ENCODE data around the gene PDLIM1.

PDLIM1 gene, protein sequence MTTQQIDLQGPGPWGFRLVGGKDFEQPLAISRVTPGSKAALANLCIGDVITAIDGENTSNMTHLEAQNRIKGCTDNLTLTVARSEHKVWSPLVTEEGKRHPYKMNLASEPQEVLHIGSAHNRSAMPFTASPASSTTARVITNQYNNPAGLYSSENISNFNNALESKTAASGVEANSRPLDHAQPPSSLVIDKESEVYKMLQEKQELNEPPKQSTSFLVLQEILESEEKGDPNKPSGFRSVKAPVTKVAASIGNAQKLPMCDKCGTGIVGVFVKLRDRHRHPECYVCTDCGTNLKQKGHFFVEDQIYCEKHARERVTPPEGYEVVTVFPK

GRCh38 chr10:95290461-95291364 lies at the start of gene PDLIM1:
TSS of gene PDLIM1 (minus strand) at chr10:95291003. CDS start at chr10:95290915, 88 bp downstream.
- peaks cover 0 to 13% (median 0%) of the 10 kb centered on the region in 11 experiments; a peak in 3 of 22 replicates for H3K36me3 ChIP-seq
- H3K27ac ChIP-seq: peak within 1 kb of the TSS; percentile 71 to 95 (median 91); a peak in 21 of 22 replicates
- no peaks in the 10 kb centered on the region for H3K9me3 ChIP-seq (replicated peaks in 1 of 11)
- peak within 1 kb of the TSS; percentile 89 to 96 (median 94) for H3K9ac ChIP-seq
- TF ChIP-seq Cebpa-rat (IDR thresholded peaks at IDR 0.05): no peak
- peaks cover 0 to 41% (median 36%) of the 10 kb centered on the region in 11 experiments; a peak in 16 of 22 replicates for H4K20me1 ChIP-seq
- H3K4me1 ChIP-seq: peaks cover 47 to 89% (median 86%) of the 10 kb centered on the region in 10 experiments
- peaks cover 0 to 4% (median 0%) of the 10 kb centered on the region in 11 experiments; a peak in 1 of 22 replicates for H3K27me3 ChIP-seq
- H3K4me3 ChIP-seq: peak within 1 kb of the TSS; percentile 80 to 94 (median 91)
- peak within 1 kb of the TSS; percentile 87 to 99 (median 96) for H3K4me2 ChIP-seq

DNA sequence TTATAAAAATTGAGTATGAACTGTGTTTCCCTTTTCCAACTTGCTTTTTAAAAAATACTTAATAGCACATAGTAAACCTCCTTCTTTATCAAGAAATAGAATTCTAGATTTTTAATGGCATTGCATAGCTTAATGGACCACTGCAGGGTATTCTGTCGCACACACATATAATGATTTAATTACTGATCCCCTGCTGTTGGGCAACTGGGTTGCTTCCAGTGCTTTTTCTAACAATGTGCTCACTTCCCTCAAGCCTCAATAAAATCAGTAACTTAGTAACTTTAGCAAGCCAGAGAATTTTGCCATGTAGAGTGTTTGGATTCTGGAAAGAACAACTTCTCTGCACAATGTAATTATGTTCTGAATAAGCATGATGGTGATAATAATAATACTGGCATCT lies 49.1 kb upstream of the PDLIM1 start:
- TF ChIP-seq Cebpa-rat (IDR thresholded peaks at IDR 0.05): no peak
- Histone ChIP-seq H3K9me3 (replicated peaks in 1 of 11) (no peaks in the 10 kb centered on the region), H3K27ac (no peak overlapping the region), H3K4me3 (no peak overlapping the region), H4K20me1 (peaks cover 0 to 25% (median 0%) of the 10 kb centered on the region in 11 experiments; a peak in 2 of 22 replicates), H3K4me2 (no peak overlapping the region), H3K4me1 (no peaks in the 10 kb centered on the region), H3K36me3 (peaks cover 0 to 100% (median 85%) of the 10 kb centered on the region in 11 experiments; a peak in 15 of 22 replicates), H3K9ac (no peak overlapping the region), H3K27me3 (no peaks in the 10 kb centered on the region)

GRCh38 chr10:95337423-95338160 lies 46.8 kb upstream of the PDLIM1 start:
- Histone ChIP-seq H3K36me3 (peaks cover 0 to 100% (median 91%) of the 10 kb centered on the region in 11 experiments; a peak in 15 of 22 replicates), H3K27me3 (no peaks in the 10 kb centered on the region), H3K27ac (no peak overlapping the region), H3K4me1 (peaks cover 0 to 5% (median 0%) of the 10 kb centered on the region in 10 experiments; a peak in 2 of 20 replicates), H3K4me3 (no peak overlapping the region), H3K9ac (no peak overlapping the region), H3K9me3 (replicated peaks in 1 of 11) (no peaks in the 10 kb centered on the region), H4K20me1 (peaks cover 0 to 35% (median 0%) of the 10 kb centered on the region in 11 experiments; a peak in 3 of 22 replicates), H3K4me2 (no peak overlapping the region)
- TF ChIP-seq Cebpa-rat (IDR thresholded peaks at IDR 0.05): no peak

GRCh38 chr10:95336702-95337101 lies 45.9 kb upstream of the PDLIM1 start:
- Histone ChIP-seq H3K4me2 (no peak overlapping the region), H3K4me1 (peaks cover 0 to 5% (median 0%) of the 10 kb centered on the region in 10 experiments; a peak in 2 of 20 replicates), H3K9me3 (replicated peaks in 1 of 11) (no peaks in the 10 kb centered on the region), H3K4me3 (no peak overlapping the region), H3K27ac (no peak overlapping the region), H4K20me1 (peaks cover 0 to 35% (median 0%) of the 10 kb centered on the region in 11 experiments; a peak in 3 of 22 replicates), H3K9ac (no peak overlapping the region), H3K36me3 (peaks cover 0 to 100% (median 91%) of the 10 kb centered on the region in 11 experiments; a peak in 15 of 22 replicates), H3K27me3 (no peaks in the 10 kb centered on the region)
- no peak for TF ChIP-seq Cebpa-rat (IDR thresholded peaks at IDR 0.05)

DNA sequence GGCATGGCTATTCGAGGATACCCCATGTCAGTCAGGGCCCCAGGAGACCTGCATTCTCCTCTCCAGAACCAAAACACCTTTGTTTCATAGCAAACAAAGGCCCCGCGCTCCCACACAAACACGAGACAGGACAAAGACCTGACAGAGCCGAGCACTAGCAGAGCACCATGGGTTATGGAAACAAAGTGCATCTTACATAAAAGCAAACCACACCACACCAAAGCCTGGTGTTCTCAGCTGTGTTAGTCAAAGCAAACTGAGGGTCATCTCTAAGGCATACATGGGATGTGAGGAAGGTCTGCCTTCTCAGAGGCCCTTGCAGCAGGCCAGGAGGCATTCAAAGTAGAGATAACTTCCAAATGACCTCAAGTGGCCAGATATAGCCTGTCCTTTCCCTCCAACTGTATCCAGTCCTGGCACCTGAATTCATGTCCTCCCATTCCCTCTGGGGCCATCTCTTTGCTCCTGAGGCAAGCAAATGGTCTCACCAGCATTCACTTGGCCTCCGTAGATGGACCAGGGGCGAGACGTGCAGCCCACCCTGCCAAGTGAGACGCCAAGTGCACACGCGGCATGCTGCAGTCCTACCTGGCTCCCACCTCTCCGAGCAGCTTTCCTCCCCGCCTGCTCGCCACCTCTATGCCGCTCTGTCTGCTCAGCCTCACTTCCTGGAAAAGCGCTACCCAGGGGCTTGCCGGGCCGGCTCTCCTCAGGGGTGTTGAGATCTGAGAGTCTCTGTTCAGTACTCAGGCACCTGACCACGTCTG lies 45.3 kb upstream of the PDLIM1 start:
- Histone ChIP-seq H3K4me3 (no peak overlapping the region), H3K27ac (no peak overlapping the region), H3K4me1 (peaks cover 0 to 5% (median 0%) of the 10 kb centered on the region in 10 experiments; a peak in 2 of 20 replicates), H3K9ac (no peak overlapping the region), H4K20me1 (peaks cover 0 to 35% (median 0%) of the 10 kb centered on the region in 11 experiments; a peak in 3 of 22 replicates), H3K4me2 (no peak overlapping the region), H3K9me3 (replicated peaks in 1 of 11) (no peaks in the 10 kb centered on the region), H3K36me3 (peaks cover 0 to 100% (median 91%) of the 10 kb centered on the region in 11 experiments; a peak in 15 of 22 replicates), H3K27me3 (no peaks in the 10 kb centered on the region)
- no peak for TF ChIP-seq Cebpa-rat (IDR thresholded peaks at IDR 0.05)

DNA sequence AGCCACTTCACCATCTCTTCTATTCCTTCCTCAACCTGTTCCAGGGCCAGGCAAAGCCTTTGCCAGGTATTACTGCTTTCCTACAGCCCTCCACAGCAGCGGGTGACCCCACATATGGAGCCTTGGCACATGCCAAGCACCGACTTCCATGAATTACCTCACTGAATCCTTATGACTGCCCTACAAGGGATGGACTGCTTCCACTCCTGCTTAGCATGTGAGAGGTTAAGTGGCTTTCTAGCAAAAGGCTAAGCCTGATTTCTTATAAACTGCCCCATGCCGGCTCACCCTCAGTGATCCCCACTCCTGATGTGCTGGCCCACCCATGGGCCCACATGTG lies 44.0 kb upstream of the PDLIM1 start:
- Histone ChIP-seq H3K9me3 (replicated peaks in 1 of 11) (no peaks in the 10 kb centered on the region), H3K4me3 (no peak overlapping the region), H3K4me1 (peaks cover 0 to 5% (median 0%) of the 10 kb centered on the region in 10 experiments; a peak in 2 of 20 replicates), H4K20me1 (peaks cover 0 to 35% (median 0%) of the 10 kb centered on the region in 11 experiments; a peak in 3 of 22 replicates), H3K36me3 (peaks cover 0 to 100% (median 92%) of the 10 kb centered on the region in 11 experiments; a peak in 15 of 22 replicates), H3K27ac (0 out of 22 replicates have a peak overlapping the region, but pooled peaks of 1 of the 11 experiments have one; percentile 12), H3K9ac (no peak overlapping the region), H3K4me2 (no peak overlapping the region), H3K27me3 (no peaks in the 10 kb centered on the region)
- TF ChIP-seq Cebpa-rat (IDR thresholded peaks at IDR 0.05): no peak

DNA sequence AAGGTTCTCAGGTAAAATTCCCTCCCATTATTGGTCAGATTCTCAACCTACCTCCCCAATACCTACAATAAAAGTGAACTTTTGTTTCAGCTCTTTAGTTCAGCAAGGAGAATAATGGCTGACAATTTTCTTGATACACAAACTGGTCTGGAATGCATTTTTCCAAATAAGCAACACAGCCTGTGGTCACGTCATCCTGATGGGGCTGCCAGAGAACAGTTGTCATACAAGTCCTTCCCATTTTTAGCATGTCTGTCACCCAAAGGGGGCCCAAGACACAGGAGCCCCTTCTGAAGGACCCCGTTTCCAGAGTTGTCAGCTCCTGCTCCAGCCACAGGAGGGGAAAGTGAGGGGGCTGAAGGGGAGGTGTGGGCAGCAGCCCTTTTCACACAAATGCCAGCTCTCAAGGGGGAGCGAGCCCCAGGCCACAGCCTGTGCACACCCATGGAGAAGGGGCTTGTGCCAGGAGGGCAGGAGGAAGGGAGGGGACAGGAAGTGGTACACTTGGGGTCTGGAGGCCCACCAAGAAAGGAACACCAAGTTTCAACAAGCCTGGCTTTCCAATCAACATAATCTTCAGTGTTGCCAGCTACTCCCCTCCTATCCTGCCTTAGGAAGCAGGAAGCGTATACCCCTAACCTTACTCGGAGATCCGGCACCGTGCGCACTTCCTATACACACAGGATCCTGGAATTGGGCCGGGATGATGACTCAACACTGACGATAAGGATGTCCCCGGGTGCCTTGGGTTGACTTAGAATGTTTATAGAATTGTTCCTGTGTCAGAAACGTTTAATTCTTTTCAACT lies 43.4 kb upstream of the PDLIM1 start:
- H3K9me3 ChIP-seq (replicated peaks in 1 of 11): no peaks in the 10 kb centered on the region
- H3K4me1 ChIP-seq: peaks cover 0 to 5% (median 0%) of the 10 kb centered on the region in 10 experiments; a peak in 2 of 20 replicates
- peaks cover 0 to 35% (median 0%) of the 10 kb centered on the region in 11 experiments; a peak in 3 of 22 replicates for H4K20me1 ChIP-seq
- no peak for TF ChIP-seq Cebpa-rat (IDR thresholded peaks at IDR 0.05)
- no peak overlapping the region for H3K9ac ChIP-seq
- peaks cover 0 to 100% (median 93%) of the 10 kb centered on the region in 11 experiments; a peak in 15 of 22 replicates for H3K36me3 ChIP-seq
- no peak overlapping the region for H3K4me3 ChIP-seq
- no peaks in the 10 kb centered on the region for H3K27me3 ChIP-seq
- no peak overlapping the region for H3K4me2 ChIP-seq
- H3K27ac ChIP-seq: 0 out of 22 replicates have a peak overlapping the region, but pooled peaks of 1 of the 11 experiments have one; percentile 12

All from BLaER1 treated with 17β-estradiol and CSF1 and Interleukin-3, amounts not matched to agents 10 nM and 100 nM (cell line).